NK-92 treated with Interleukin-12 subunit alpha and Interleukin-12 subunit beta, amount 100 ng/mL, for 24 hours (cell line): ENCODE measurements around the gene SSTR5.

Experiments used
- DNase-seq: peaks from one replicate; lab custom pipeline; 2025; lab: John Stamatoyannopoulos, UW

Gene SSTR5

GRCh38 chr16:1106659-1107058, 34.1 kb downstream of the SSTR5 start:
- no peak for DNase-seq

DNA sequence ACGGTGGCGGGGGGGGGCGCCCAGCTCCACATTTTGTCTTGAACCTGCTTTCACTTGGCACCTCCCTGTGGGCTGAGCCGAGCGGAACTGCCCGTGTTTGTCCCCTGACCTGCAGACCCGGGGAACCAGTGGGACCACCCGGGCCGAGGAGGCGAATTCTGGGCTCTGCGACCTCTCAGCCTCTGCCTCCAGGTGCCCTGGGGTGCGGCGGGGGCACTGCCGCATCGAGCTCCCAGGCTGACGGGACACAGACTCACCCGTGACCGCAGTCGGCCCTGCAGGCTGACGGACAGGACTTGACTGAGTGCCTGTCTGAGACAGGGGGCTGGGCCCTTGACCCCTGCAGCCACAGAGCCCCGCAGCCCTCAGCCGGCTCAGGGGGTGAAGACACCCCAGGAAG, 34.6 kb downstream of the SSTR5 start:
- no peak for DNase-seq

- no peak for DNase-seq
These were observed 35.2 kb downstream of the SSTR5 start for GRCh38 chr16:1107731-1108130.

DNA sequence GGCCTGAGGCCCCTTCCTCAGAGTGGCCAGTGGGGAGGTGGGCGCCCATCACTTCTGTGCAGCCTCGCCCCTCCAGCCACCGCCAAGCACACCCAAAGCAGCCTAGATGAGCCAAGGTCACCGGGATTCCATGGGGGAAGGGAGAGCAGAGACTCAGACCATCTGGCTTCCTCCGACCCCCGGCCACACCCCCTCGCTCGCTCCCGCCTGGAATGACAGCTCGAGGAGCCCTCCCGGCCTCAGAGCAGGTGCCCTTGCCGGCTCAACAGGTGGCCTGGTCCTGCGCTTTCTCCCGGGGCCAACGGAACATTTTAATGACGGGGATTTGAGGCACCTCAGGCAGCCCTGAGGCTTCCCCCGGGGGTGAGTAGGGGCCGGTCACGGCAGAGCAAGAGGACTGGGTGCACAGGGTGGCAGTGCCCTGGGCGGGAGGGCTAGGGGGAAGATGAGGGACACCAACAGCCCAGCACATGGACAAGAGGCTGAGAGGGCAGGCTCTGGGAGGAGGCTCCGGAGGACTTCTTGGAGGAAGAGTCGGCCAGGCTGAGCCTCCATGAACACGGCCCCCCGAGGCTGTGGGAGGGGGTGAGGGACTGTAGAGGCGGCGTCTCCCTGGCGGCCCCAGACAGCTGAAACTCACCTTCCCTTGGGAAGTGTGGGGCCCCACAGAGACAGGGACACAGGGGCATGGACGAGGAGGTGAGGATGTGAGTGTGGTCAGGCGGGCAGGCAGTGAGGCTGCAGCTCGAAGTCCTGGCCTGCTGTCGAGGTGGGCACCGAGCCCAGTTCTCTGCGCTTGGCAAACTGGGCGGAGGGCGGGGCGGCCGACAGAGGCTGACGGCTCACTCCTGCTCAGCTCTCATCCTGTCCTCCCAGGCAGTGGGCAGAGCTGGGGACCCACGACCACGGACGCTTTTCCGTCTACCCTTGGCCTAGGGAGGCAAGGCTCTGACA, 36.0 kb downstream of the SSTR5 start:
- no peak for DNase-seq

DNA sequence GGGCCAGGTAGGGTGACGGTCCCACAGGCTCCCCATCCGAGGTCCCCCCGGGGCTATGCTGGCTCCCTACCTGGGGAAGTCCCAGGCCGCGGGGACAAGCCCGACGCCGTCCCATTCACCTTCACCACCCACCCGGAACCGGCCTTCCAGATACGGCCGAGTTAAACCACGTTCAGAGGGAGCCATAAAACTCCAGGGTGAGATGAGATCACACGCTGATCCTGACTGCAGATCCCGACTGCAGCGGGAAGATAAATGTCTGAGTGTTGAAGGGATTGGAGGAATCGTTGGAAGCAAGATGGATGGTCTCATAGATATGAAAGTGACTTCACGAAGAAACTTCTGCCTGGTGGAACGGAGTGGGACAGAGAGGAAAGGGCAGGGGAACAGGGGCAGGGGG, 37.1 kb downstream of the SSTR5 start:
- no peak for DNase-seq

DNA sequence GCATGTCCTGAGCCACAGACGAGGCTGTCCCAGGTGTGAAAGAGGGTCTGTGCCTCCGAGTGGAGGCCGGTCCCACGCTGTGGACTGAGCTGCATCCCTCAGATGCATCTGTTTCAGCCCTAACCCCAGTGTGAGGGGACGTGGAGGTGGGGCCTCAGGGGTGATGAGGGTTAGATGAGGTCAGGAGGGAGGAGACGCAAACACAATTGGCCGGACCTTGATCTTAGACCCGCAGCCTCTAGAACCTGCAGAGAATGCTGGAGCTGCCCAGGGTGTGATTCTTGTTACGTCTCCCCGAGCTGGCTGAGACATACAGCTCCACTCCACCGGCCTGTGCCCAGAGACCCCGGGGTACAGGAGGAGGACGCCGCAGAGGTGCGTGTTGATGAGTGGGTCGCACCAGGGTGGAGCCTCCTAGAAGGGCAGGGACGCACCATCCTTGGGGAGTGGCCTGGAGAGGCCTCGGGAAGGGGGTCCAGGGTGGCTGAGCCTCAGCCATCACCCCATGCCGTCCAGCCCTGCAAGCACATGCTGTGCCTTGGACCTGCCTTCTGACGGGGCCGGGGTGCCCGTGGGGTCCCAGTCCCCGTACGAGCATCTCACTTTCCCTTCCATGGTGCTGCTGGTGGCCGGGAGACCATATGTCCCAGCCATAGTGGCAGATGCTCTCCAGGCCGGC, 40.1 kb downstream of the SSTR5 start:
- DNase-seq, result no peak

DNA sequence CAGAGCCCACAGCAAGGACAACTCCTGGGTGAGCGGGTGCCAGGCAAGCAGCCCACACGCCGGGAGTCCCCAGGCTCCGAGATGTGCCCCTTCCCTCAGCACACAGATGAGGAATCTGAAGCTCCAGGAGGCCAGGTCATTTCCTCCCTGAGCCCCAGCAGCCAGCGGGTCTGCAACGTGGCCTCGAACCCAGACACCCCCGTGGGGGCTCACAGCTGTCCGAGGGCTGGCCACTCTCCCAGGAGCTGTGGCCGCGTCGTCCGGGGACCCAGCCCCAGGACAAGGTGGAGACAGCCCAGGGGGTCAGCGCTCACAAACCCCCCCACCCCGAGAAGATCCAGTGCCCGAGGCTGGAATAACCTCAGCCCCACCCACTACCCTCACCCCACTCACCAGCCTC, 40.9 kb downstream of the SSTR5 start:
- DNase-seq, result no peak

GRCh38 chr16:1113889-1114526, 41.5 kb downstream of the SSTR5 start:
- DNase-seq, result no peak

DNA sequence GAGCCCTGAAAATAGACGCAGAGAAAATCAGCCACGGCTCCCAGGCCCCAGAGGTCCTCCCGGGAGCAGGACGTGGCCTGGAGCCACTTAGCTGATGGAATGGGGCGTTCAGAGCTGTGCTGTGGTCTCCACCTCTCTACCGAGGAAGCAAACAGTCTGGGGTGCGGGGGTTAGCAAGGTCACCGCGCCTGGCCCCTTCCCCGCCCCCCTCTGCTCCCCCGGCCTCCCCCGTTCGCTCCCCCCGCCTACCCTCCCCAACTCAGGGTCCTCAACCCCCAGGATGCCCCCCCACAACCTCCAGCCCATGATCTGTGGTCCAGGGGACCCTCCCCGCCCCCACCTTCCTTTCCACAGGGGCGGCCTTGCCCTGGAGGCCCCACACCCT, 44.1 kb downstream of the SSTR5 start:
- no peak for DNase-seq

DNA sequence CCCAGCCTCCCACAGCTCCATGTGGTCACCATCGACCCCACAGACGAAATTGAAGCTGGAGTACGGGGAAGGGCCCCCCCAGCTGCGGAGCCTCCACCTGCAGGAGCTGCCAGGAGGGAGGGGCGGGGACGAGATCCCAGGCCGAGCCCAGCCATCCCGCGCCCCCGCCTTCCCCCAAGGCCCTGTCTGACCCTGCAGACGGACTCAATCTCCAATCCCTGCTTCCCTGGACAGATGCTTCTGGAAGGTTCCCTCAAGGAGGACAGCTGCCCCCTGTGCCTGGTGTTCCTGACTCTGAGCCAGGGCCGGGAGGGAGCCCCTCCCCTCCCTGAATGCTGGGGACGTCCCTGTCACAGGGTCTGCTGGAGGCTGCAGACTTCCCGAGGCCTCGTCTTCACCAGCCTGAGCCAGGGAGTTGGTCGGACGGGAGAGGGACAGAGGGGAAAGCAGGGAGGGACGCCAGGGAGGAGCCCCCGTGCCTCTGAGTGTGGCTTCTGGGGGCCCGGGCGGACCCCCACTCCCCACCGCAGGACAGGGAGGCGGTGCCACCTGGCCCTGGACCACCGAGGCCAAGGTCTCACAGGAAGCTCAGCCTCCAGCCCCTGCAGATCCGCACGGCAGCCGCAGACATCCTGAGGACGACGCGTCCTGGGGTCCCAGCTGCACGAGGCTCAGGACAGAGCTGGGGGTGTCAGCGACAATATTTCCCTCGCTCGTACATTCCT, 44.8 kb downstream of the SSTR5 start:
- no peak for DNase-seq

- no peak for DNase-seq
These were observed 45.4 kb downstream of the SSTR5 start for GRCh38 chr16:1117926-1118325.

DNA sequence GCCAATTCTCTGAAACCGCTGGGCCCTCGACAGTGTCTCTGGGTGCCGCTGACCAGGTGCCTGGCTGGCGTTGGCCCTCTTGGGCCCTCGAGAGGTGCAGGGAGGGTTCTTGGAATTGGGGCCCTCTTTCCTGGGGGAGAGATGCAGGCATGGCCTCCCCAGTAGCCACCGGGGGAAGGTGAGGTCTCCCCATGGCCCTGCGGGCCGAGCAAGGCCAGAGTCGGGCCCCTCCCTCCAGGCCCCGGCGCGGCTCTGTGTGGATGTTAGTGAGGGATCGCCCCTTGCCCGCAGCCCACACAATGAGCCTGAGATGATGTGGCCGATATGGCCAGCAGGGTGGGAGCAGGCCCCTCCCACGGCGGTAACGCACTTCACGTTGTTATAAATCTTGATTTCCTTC, 46.6 kb downstream of the SSTR5 start:
- no peak for DNase-seq

DNA sequence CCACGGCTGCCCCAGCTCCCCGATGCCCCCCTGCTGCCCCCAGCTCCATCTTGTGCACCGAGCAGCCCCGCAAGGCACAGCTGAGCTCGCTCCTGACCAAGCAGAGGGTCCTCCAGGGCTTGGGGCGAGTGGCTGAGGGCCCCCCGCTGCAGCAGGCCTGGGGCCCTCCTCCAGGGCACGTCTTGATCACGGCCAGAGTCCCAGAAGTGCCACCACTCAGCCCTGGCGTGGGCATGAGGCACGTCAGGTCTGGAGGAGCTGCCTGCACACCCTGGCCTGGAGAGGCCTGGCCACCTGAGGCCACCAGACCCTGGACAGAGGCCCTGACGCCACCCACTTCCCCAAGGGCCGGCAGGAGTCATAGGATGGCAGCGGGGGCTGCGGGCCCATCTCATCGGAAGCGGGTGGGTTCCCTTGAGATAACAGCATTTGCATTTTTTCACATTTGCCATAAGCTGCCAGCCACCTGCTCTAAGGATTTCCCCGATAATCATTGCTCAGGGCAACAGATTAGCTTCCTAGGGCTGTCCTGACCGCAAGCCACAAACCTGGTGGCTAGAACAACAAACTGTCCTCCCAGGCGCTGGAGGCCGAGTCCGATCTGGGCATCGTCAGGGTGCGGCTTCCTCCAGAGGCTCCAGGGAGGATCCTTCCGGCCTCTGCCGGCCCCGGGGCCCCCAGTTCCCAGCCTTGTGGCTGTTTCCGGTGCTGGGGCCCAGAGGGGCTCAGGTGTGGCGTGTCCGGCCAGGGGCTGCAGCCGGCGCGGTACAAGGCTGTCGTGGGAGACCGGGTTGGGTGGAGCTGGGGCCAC, 47.4 kb downstream of the SSTR5 start:
- no peak for DNase-seq

DNA sequence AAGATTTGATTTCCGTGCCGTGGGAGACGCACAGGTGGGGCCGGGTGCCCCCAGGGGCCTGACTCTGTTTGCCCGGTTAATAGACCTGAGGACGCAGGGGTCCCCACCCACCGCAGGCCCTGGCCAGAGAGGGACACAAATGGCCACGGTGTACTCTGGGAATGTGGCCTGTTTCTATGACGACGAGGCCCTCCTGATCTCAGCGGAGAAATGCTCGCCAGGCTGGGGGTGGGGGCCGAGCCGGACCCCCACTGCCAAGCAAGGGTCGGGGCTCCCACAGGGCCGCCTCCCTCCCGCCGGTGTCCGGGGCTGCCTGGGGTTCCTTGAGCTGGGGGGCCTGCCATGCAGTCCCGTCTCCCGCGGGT, 48.0 kb downstream of the SSTR5 start:
- no peak for DNase-seq

GRCh38 chr16:1121009-1121408, 48.5 kb downstream of the SSTR5 start:
- no peak for DNase-seq

GRCh38 chr16:1121601-1122397, 49.3 kb downstream of the SSTR5 start:
- DNase-seq, result no peak

DNA sequence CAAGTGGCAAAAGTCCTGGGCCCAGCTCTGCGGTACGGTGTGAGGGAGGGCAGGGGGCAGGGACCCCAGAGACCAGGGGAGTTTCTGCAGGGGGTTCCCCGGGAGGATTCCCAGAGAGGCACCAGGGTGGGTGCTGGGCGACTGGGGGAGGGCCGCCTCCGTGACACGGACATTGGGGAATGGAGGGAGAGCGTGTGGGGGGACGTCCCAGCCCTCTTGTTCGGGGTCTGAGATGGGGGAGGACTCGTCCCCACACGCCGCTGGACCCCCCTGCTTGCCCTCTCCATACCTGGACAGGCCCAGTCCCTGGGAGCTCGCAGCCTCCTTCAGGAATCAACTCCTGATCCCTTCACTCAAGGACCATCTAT, 49.8 kb downstream of the SSTR5 start:
- DNase-seq, result no peak

- DNase-seq, result no peak
These were observed 51.1 kb downstream of the SSTR5 start for GRCh38 chr16:1123525-1124230.

DNA sequence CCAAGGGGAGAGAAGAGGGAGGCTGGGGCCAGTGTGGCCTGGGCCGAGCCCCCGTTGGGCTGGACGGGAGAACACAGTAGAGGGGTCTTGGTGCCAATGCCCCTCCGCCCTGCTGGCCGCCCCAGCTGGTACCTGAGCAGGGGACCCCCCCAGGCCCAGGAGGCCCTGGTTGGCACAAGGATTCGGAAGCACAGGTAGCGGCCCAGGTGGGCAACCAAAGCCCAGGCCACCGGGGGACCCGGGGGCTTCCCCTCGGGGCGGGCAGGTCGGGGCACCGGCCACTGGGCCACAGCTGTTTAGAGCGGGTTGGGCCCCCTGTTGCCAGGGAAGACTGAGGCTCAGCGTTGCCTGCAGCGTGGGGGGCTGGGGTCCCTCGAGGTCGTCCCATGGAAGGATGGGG, 51.7 kb downstream of the SSTR5 start:
- DNase-seq, result no peak

DNA sequence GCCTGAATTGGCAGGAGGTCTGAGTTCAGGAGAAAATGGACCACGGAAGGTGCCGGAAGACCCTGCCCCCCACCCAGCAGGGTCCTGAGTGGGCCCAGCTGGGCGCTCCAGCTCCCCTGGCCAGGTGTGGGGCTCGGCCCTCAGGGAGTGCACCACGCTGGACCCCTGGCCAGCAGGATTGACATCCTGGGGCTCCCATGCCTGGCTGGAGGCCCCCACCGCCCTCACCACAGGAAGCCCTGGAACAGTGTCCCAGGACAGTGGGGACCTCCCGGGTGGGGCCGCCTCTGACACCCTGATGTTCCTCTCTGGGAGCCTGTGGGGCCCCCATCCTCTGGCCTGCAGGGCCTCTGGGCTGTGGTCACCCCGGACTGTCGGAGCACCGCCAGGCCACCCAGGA, 52.2 kb downstream of the SSTR5 start:
- no peak for DNase-seq
